AG04449 (cell line): Measurements from ENCODE around the gene IQGAP2.

Source experiments
- CTCF ChIA-PET: fragments of 350-600 bp; formaldehyde crosslinking; extraction: SDS; loops from one replicate; lab custom pipeline; 2021; ENCODE audit warnings: antibody characterized with exemption; lab: Yijun Ruan, JAX
- POLR2A ChIA-PET: fragments of 400-600, 350-600 bp; formaldehyde crosslinking; extraction: SDS; loops from one replicate; lab custom pipeline; 2020; ENCODE audit warnings: antibody characterized with exemption, inconsistent platforms; lab: Yijun Ruan, JAX
- DNase-seq: peaks from one replicate; pipeline ENCODE4 v3.0.0-alpha.2; 2010; ENCODE audit warnings: low read depth, low spot score
- H3K4me3 ChIP-seq: 2 replicates; pipeline ENCODE4 v1.5.1; 2011; ENCODE audit warnings: low read depth, mild to moderate bottlenecking, control low read depth, low read length
- TF ChIP-seq, protein P1 (sequence below): IDR thresholded peaks from one replicate; pipeline ENCODE4 v1.5.1; 2011; ENCODE audit warnings: mild to moderate bottlenecking, moderate library complexity, low read length, control low read depth, inconsistent platforms; ENCODE audit not compliant: insufficient read depth; ENCODE audit errors: missing control alignments

Gene IQGAP2

DNA sequence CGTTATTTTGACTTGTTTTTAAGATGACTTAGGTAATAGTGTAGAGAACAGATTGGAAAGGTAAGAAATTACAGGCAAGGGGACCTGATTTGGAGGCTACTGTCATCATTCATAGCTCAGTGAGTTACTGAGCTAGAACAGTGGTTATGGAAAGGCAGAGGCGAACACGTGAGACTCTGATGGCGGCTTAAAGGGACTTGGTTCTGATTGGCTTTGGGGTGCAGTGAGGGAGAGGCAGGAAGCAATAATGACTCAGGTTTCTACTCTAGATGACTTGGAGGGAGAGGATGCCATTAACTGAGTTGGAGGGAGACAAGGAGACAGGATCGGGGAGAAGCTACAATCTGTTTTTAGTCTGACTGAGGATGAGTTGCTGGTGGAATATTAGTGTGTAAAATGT is 217.1 kb downstream of the IQGAP2 start:
- H3K4me3 ChIP-seq, result no peak overlapping the region; the same call in 1 of the 2 replicates
- DNase-seq, result no peak
- CTCF ChIA-PET, result interaction anchor here (0.9 to 4.2 kb wide), 5 partner anchors 11 to 154 kb away, joined by 3 to 22 read pairs (median 6); no protein-coding TSS in a partner anchor
- POLR2A ChIA-PET, result no interaction called here
- TF ChIP-seq, protein P1, sequence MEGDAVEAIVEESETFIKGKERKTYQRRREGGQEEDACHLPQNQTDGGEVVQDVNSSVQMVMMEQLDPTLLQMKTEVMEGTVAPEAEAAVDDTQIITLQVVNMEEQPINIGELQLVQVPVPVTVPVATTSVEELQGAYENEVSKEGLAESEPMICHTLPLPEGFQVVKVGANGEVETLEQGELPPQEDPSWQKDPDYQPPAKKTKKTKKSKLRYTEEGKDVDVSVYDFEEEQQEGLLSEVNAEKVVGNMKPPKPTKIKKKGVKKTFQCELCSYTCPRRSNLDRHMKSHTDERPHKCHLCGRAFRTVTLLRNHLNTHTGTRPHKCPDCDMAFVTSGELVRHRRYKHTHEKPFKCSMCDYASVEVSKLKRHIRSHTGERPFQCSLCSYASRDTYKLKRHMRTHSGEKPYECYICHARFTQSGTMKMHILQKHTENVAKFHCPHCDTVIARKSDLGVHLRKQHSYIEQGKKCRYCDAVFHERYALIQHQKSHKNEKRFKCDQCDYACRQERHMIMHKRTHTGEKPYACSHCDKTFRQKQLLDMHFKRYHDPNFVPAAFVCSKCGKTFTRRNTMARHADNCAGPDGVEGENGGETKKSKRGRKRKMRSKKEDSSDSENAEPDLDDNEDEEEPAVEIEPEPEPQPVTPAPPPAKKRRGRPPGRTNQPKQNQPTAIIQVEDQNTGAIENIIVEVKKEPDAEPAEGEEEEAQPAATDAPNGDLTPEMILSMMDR, result no peak

DNA sequence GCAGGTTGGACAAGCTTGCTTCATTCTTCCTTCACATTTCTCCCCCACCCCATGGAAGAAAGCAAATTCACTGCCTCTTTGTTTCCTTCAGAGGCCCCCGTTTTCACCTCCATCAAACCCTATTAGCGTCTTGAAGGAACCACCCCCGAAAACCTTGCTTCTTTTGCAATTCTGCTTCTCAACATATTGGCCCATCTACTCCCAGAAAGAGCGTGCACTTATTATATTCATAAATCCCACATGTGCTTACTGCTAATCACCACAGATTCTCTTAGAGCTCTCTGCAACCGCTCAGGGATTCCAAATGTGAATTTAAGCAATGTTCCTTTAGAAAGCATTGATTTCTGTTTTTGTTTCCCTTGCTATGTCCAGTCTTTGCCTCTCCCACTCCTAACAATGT is 219.0 kb downstream of the IQGAP2 start:
- ChIA-PET CTCF (interaction anchor here (1.3 to 4.2 kb wide), 5 partner anchors 13 to 20 kb away, joined by 3 to 22 read pairs (median 8); no protein-coding TSS in a partner anchor), POLR2A (no interaction called here)
- no peak for DNase-seq
- H3K4me3 ChIP-seq, result peak overlapping the region; percentile 60
- TF ChIP-seq, protein P1, result no peak

DNA sequence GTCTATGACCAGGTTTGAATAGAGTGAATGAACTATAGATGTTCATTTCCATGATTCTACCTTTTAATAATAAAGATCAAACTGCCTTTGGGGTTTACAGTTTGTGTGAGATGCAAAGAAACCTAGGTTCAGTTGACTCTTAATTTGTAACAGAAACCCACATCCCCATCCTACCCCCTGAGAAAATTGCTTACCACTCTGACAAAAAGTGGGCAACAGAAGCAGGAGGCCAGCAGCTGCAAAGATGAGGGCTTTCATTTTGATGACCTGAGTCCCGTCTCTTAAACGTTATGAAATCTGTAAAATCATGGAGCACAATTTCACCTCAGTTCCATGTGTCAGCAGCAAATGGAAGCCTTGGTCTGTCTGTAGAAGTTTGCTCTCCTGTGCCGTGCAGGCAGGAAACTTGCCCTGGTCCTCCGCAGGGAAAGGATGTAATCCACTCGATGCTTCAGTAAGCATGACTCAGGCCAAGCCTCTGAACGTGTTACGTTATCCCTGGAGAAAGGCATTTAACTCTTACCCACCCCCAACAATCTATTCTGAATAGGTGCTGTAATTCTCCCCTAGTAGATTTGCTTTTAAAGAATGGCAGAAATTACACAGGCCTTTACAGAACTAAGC is 220.0 kb downstream of the IQGAP2 start, which contains the start of gene F2RL2:
Gene F2RL2, minus strand, starts transcription at position 431 of the 624 bp plus-strand sequence. Its CDS starts 173 bp downstream, at position 258.
- H3K4me3 ChIP-seq, result peak within 1 kb of the TSS; percentile 60
- DNase-seq, result no peak
- ChIA-PET CTCF (interaction anchor here (0.7 to 4.2 kb wide), 5 partner anchors 14 to 152 kb away, joined by 3 to 22 read pairs (median 8); no protein-coding TSS in a partner anchor), POLR2A (no interaction called here)
- TF ChIP-seq, protein P1, result no peak

DNA sequence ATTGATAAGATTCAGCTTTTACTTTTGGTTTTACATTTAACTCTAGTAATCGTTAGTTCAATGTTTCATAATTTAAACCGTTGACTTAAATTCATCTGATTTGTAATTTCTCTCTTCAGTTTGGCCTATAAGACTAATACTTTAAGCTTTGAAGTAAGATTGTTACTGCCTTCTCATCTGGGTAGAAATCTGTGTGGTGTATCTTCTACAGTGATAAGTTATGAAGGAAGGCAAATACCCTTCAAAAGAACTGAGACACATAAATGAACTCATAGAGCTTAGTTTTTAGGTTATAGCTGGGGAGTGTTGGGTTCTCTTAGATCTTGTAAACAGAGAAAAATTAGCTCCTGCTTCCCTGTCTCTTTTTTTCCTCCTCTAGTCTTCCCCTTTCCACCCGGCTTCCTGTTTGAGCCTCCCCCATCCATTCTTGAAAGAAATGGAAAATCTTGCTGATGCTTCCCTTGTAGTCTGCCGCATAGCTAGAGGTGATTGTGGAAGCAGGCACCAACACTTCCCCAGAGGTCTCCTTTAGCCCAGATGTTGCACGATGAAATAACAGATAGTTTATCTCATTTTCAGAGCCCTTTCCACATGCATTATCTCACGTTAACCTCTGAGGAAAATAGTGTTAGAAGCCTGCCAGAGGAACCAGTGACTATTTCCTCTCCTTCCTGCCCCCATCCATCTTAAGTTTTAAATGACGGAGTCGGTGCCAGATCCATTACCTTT is 222.2 kb downstream of the IQGAP2 start:
- TF ChIP-seq, protein P1, result no peak
- POLR2A ChIA-PET, result no interaction called here
- CTCF ChIA-PET, result interaction anchor here (1.1 to 2.1 kb wide), 6 partner anchors 13 to 149 kb away, joined by 4 to 9 read pairs (median 6); no protein-coding TSS in a partner anchor
- no peak for DNase-seq
- no peak overlapping the region for H3K4me3 ChIP-seq

DNA sequence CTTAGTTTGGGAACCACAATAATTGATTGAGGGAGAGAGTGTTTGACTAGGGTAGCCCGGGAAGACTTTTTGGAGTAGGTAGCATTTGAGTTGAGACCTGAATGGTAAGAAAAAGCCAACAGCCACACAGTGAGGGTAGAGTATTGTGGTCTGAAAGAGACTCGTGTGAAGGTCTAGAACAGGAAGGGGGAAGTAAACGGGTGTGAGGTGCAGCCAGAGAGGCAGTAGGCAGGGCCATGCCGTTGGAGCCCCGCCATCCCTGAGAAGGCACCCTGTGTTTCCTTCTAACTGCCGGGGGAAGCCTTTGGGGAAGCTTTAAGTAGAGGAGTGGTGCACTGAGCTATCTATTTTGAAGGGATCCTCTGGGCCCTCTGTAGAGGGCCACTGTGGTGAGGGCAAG is 223.7 kb downstream of the IQGAP2 start:
- TF ChIP-seq, protein P1, result no peak
- no peak for DNase-seq
- no peak overlapping the region for H3K4me3 ChIP-seq
- CTCF ChIA-PET, result interaction anchor here (1.7 to 3.1 kb wide), 3 partner anchors 15 to 148 kb away, joined by 7 to 15 read pairs (median 9); no protein-coding TSS in a partner anchor
- POLR2A ChIA-PET, result no interaction called here

DNA sequence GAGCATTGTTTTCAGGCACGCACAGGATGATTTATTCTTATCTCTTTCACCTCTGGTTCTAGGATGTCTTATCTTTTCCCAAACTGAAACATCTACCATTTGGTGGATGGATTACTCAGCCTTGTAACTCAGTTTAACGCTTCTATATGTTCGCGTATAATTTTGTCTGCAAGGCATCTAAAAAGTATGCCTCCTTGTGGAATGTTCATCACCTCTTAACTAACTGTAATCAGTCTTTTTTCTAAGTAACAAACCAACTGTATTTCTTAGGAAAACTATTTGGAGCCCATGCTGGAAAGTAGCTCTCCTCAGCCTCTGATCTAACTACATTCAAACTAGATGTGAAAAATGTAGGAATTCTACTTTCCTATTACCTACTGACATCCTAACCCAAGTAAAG is 231.6 kb downstream of the IQGAP2 start:
- ChIA-PET POLR2A (no interaction called here), CTCF (interaction anchor here (1.0 to 8.2 kb wide), 5 partner anchors 9 to 140 kb away, joined by 3 to 122 read pairs (median 4); no protein-coding TSS in a partner anchor)
- TF ChIP-seq, protein P1, result no peak
- no peak overlapping the region for H3K4me3 ChIP-seq
- DNase-seq, result no peak
